ENCODE data around the gene DPYSL4.

DPYSL4 gene

GRCh38 chr10:132197271-132198067, 10.7 kb downstream of the DPYSL4 start:
- H3K4me3 ChIP-seq (ENCODE audit: low read length) = no peak overlapping the region
- TF ChIP-seq ZNF274 (IDR thresholded peaks at IDR 0.05; ENCODE audit: low read depth, low read length) = no peak

GRCh38 chr10:132198068-132198370, 11.3 kb downstream of the DPYSL4 start:
- TF ChIP-seq ZNF274 (IDR thresholded peaks at IDR 0.05; ENCODE audit: low read depth, low read length) = no peak
- H3K4me3 ChIP-seq (ENCODE audit: low read length) = no peak overlapping the region

GRCh38 chr10:132198381-132199181, 11.8 kb downstream of the DPYSL4 start:
- TF ChIP-seq ZNF274 (IDR thresholded peaks at IDR 0.05; ENCODE audit: low read depth, low read length) = no peak
- H3K4me3 ChIP-seq (ENCODE audit: low read length) = no peak overlapping the region

- no peak overlapping the region for H3K4me3 ChIP-seq (ENCODE audit: low read length)
- TF ChIP-seq ZNF274 (IDR thresholded peaks at IDR 0.05; ENCODE audit: low read depth, low read length) = no peak
These were observed 12.6 kb downstream of the DPYSL4 start for GRCh38 chr10:132199268-132199853.

GRCh38 chr10:132199854-132200311, 13.1 kb downstream of the DPYSL4 start:
- H3K4me3 ChIP-seq (ENCODE audit: low read length) = no peak overlapping the region
- TF ChIP-seq ZNF274 (IDR thresholded peaks at IDR 0.05; ENCODE audit: low read depth, low read length) = no peak

GRCh38 chr10:132200344-132201110, 13.8 kb downstream of the DPYSL4 start:
- TF ChIP-seq ZNF274 (IDR thresholded peaks at IDR 0.05; ENCODE audit: low read depth, low read length) = no peak
- H3K4me3 ChIP-seq (ENCODE audit: low read length) = no peak overlapping the region

- TF ChIP-seq ZNF274 (IDR thresholded peaks at IDR 0.05; ENCODE audit: low read depth, low read length) = no peak
These were observed 14.6 kb downstream of the DPYSL4 start for GRCh38 chr10:132201111-132201969.

GRCh38 chr10:132202070-132202970, 15.6 kb downstream of the DPYSL4 start:
- H3K4me3 ChIP-seq (ENCODE audit: low read length) = no peak overlapping the region
- TF ChIP-seq ZNF274 (IDR thresholded peaks at IDR 0.05; ENCODE audit: low read depth, low read length) = no peak

More at GRCh38 chr10:132201111-132201969, 14.6 kb downstream of the DPYSL4 start:
- H3K4me3 ChIP-seq (ENCODE audit: low read length) = no peak overlapping the region

GRCh38 chr10:132203256-132204077, 16.7 kb downstream of the DPYSL4 start:
- H3K4me3 ChIP-seq (ENCODE audit: low read length) = no peak overlapping the region
- TF ChIP-seq ZNF274 (IDR thresholded peaks at IDR 0.05; ENCODE audit: low read depth, low read length) = no peak

- TF ChIP-seq ZNF274 (IDR thresholded peaks at IDR 0.05; ENCODE audit: low read depth, low read length) = no peak
- H3K4me3 ChIP-seq (ENCODE audit: low read length) = no peak overlapping the region
These were observed 17.5 kb downstream of the DPYSL4 start for GRCh38 chr10:132204078-132204780.

Data from GM08714 (cell line).